DND-41 (cell line): ENCODE data around the gene SMURF2.

Experiments
- ATAC-seq: fragments of 200-7000 bp; cut with Tn5 transposase; 3 replicates; pipeline ENCODE4 v1.9.1; 2021; ENCODE audit warnings: low read depth; ENCODE audit not compliant: insufficient read depth
- DNase-seq: peaks from one replicate; pipeline ENCODE4 v3.0.0-alpha.2; 2020
- H2AFZ ChIP-seq: 2 replicates; pipeline ENCODE4 v1.6.0; 2012; ENCODE audit warnings: low read depth, low read length
- H3K27ac ChIP-seq: 2 replicates; pipeline ENCODE4 v1.5.1; 2012; ENCODE audit warnings: low read length, inconsistent platforms
- H3K27me3 ChIP-seq: fragments of 200-600 bp; sonication (generic); 2 replicates; pipeline ENCODE4 v1.6.0; 2012; ENCODE audit warnings: low read length, mild to moderate bottlenecking, inconsistent platforms; ENCODE audit not compliant: insufficient read depth, poor library complexity
- H3K36me3 ChIP-seq: 2 replicates; pipeline ENCODE4 v1.5.1; 2012; ENCODE audit warnings: low read length, inconsistent platforms; ENCODE audit not compliant: insufficient read depth
- H3K4me1 ChIP-seq: 2 replicates; pipeline ENCODE4 v1.5.1; 2012; ENCODE audit warnings: mild to moderate bottlenecking, low read length; ENCODE audit not compliant: insufficient read depth
- H3K4me2 ChIP-seq: 2 replicates; pipeline ENCODE4 v1.6.0; 2012; ENCODE audit warnings: mild to moderate bottlenecking, moderate library complexity, low read length, inconsistent platforms; ENCODE audit not compliant: insufficient read depth
- H3K4me3 ChIP-seq, 2 experiments: fragments of 200-600 bp in 1 of 2; shearing (Covaris generic) in 1 of 2; 2 replicates each; pipeline ENCODE4 v1.5.1; 2012 to 2016; ENCODE audit warnings: inconsistent platforms in 2 of 2, low read length in 2 of 2, mild to moderate bottlenecking in 2 of 2, low read depth in 1 of 2, moderate library complexity in 1 of 2
- H3K79me2 ChIP-seq: 2 replicates; pipeline ENCODE4 v1.6.0; 2012; ENCODE audit warnings: low read length, inconsistent platforms; ENCODE audit not compliant: insufficient read depth
- H3K9ac ChIP-seq: 2 replicates; pipeline ENCODE4 v1.6.0; 2012; ENCODE audit warnings: low read depth, mild to moderate bottlenecking, inconsistent platforms, low read length, moderate library complexity
- H3K9me3 ChIP-seq: 2 replicates; pipeline ENCODE4 v1.5.1; 2012; ENCODE audit warnings: low read length, moderate library complexity, mild to moderate bottlenecking, inconsistent platforms; ENCODE audit not compliant: insufficient read depth, severe bottlenecking
- H4K20me1 ChIP-seq: 2 replicates; pipeline ENCODE4 v1.6.0; 2012; ENCODE audit warnings: low read length; ENCODE audit not compliant: insufficient read depth
- CTCF ChIP-seq: IDR thresholded peaks from 2 replicates; pipeline ENCODE4 v1.5.1; 2012; ENCODE audit warnings: borderline replicate concordance, low read length, moderate library complexity, mild to moderate bottlenecking; ENCODE audit not compliant: poor library complexity, severe bottlenecking; ENCODE audit errors: extremely low read depth
- EZH2 ChIP-seq: IDR thresholded peaks from 3 replicates; pipeline ENCODE4 v1.6.1; 2012; ENCODE audit warnings: borderline replicate concordance, low read depth, mild to moderate bottlenecking, moderate library complexity, low read length, inconsistent platforms; ENCODE audit not compliant: severe bottlenecking

The SMURF2 gene

GRCh38 chr17:64653325-64653984 is 8.7 kb downstream of the SMURF2 start:
- Histone ChIP-seq H4K20me1 (peaks cover 12% of the 10 kb centered on the region; the same call in 1 of the 2 replicates), H2AFZ (no peak overlapping the region), H3K9ac (no peak overlapping the region), H3K4me2 (no peak overlapping the region), H3K27me3 (no peaks in the 10 kb centered on the region), H3K36me3 (0 out of 2 replicates have a peak, but pooled peaks cover 3% of the 10 kb centered on the region), H3K4me3 (no peak overlapping the region), H3K79me2 (peaks cover 97% of the 10 kb centered on the region), H3K9me3 (no peaks in the 10 kb centered on the region), H3K4me1 (peaks cover 12% of the 10 kb centered on the region), H3K27ac (no peak overlapping the region)
- ATAC-seq (no peak), DNase-seq (no peak)
- TF ChIP-seq CTCF, result no peak
- no peak for TF ChIP-seq EZH2

GRCh38 chr17:64651889-64652288 is 10.2 kb downstream of the SMURF2 start:
- no peak overlapping the region for H2AFZ ChIP-seq
- H3K27me3 ChIP-seq, result no peaks in the 10 kb centered on the region
- ATAC-seq (no peak), DNase-seq (no peak)
- H3K4me3 ChIP-seq, result no peak overlapping the region
- no peak overlapping the region for H3K9ac ChIP-seq
- H3K9me3 ChIP-seq, result no peaks in the 10 kb centered on the region
- H3K36me3 ChIP-seq, result peaks cover 15% of the 10 kb centered on the region
- H3K4me1 ChIP-seq, result peaks cover 12% of the 10 kb centered on the region
- no peak overlapping the region for H3K27ac ChIP-seq
- peaks cover 9% of the 10 kb centered on the region; the same call in 1 of the 2 replicates for H4K20me1 ChIP-seq
- TF ChIP-seq EZH2 (no peak), CTCF (no peak)
- peaks cover 97% of the 10 kb centered on the region for H3K79me2 ChIP-seq
- H3K4me2 ChIP-seq, result no peak overlapping the region

GRCh38 chr17:64648234-64648633 is 13.9 kb downstream of the SMURF2 start:
- no peak overlapping the region for H3K4me3 ChIP-seq
- no peaks in the 10 kb centered on the region for H3K27me3 ChIP-seq
- H3K79me2 ChIP-seq, result peaks cover 95% of the 10 kb centered on the region
- H3K27ac ChIP-seq, result peak overlapping the region; percentile 26; the same call in 1 of the 2 replicates
- H3K9ac ChIP-seq, result no peak overlapping the region
- TF ChIP-seq EZH2 (no peak), CTCF (no peak)
- no peak overlapping the region for H2AFZ ChIP-seq
- H3K9me3 ChIP-seq, result no peaks in the 10 kb centered on the region
- peaks cover 30% of the 10 kb centered on the region for H3K36me3 ChIP-seq
- no peak overlapping the region for H3K4me2 ChIP-seq
- ATAC-seq (no peak), DNase-seq (no peak)
- peaks cover 17% of the 10 kb centered on the region; the same call in 1 of the 2 replicates for H4K20me1 ChIP-seq
- H3K4me1 ChIP-seq, result peaks cover 9% of the 10 kb centered on the region

- Histone ChIP-seq H4K20me1 (peaks cover 19% of the 10 kb centered on the region; the same call in 1 of the 2 replicates), H3K9me3 (no peaks in the 10 kb centered on the region), H2AFZ (no peak overlapping the region), H3K4me1 (peaks cover 9% of the 10 kb centered on the region), H3K27ac (no peak overlapping the region), H3K27me3 (no peaks in the 10 kb centered on the region), H3K79me2 (peaks cover 95% of the 10 kb centered on the region), H3K4me2 (no peak overlapping the region), H3K4me3 (no peak overlapping the region), H3K9ac (no peak overlapping the region), H3K36me3 (peaks cover 30% of the 10 kb centered on the region)
- ATAC-seq, result no peak
- TF ChIP-seq CTCF (no peak), EZH2 (no peak)
- DNase-seq, result no peak
Observed at GRCh38 chr17:64647817-64648216, 14.3 kb downstream of the SMURF2 start.
